NT2/D1 (cell line): ENCODE measurements around the gene NDC80.

Source experiments
- DNase-seq: peaks from one replicate; pipeline ENCODE4 v3.0.0-alpha.2; 2011; ENCODE audit warnings: low read depth, low spot score
- H3K27me3 ChIP-seq: 2 replicates; pipeline ENCODE4 v1.6.0; 2011; ENCODE audit warnings: mild to moderate bottlenecking; ENCODE audit not compliant: insufficient read length, insufficient read depth
- H3K36me3 ChIP-seq: 2 replicates; pipeline ENCODE4 v1.6.1; 2011; ENCODE audit warnings: mild to moderate bottlenecking, low read length, mixed read lengths; ENCODE audit not compliant: insufficient read depth, insufficient read length
- H3K4me1 ChIP-seq: 2 replicates; pipeline ENCODE4 v1.5.1; 2011; ENCODE audit not compliant: insufficient read depth, insufficient read length
- H3K4me3 ChIP-seq: 2 replicates; pipeline ENCODE4 v1.5.1; 2011; ENCODE audit warnings: low read depth; ENCODE audit not compliant: insufficient read length
- H3K9ac ChIP-seq: 2 replicates; pipeline ENCODE4 v1.6.0; 2011; ENCODE audit warnings: low read depth; ENCODE audit not compliant: insufficient read length
- H3K9me3 ChIP-seq: 2 replicates; pipeline ENCODE4 v1.5.1; 2011; ENCODE audit warnings: mild to moderate bottlenecking, low read length; ENCODE audit not compliant: insufficient read depth
- SUZ12 ChIP-seq: IDR thresholded peaks from 2 replicates; pipeline ENCODE4 v1.6.1; 2011; ENCODE audit not compliant: insufficient read length, insufficient read depth; ENCODE audit errors: extremely low read depth
- YY1 ChIP-seq: IDR thresholded peaks from 2 replicates; pipeline ENCODE4 v1.6.1; 2011; ENCODE audit not compliant: insufficient read length, insufficient read depth
- ZNF274 ChIP-seq: IDR thresholded peaks from 2 replicates; pipeline ENCODE4 v1.6.1; 2011; ENCODE audit warnings: mild to moderate bottlenecking, low read depth, low read length

Gene NDC80

GRCh38 chr18:2629003-2629402, 57.6 kb downstream of the NDC80 start:
- no peaks in the 10 kb centered on the region for H3K27me3 ChIP-seq
- H3K36me3 ChIP-seq: no peaks in the 10 kb centered on the region
- DNase-seq: no peak
- TF ChIP-seq ZNF274: no peak
- no peak for TF ChIP-seq YY1
- no peak for TF ChIP-seq SUZ12
- H3K9me3 ChIP-seq: no peaks in the 10 kb centered on the region; the same call in none of the 2 replicates
- H3K4me3 ChIP-seq: no peak overlapping the region
- no peak overlapping the region for H3K9ac ChIP-seq
- H3K4me1 ChIP-seq: no peaks in the 10 kb centered on the region

GRCh38 chr18:2635586-2635985, 64.2 kb downstream of the NDC80 start:
- H3K9me3 ChIP-seq: no peaks in the 10 kb centered on the region; the same call in none of the 2 replicates
- H3K4me3 ChIP-seq: no peak overlapping the region
- no peaks in the 10 kb centered on the region for H3K4me1 ChIP-seq
- H3K36me3 ChIP-seq: no peaks in the 10 kb centered on the region
- no peaks in the 10 kb centered on the region for H3K27me3 ChIP-seq
- no peak for DNase-seq
- no peak for TF ChIP-seq SUZ12
- no peak for TF ChIP-seq ZNF274
- TF ChIP-seq YY1: no peak
- no peak overlapping the region for H3K9ac ChIP-seq

- Histone ChIP-seq H3K36me3 (no peaks in the 10 kb centered on the region), H3K9me3 (no peaks in the 10 kb centered on the region; the same call in none of the 2 replicates), H3K9ac (no peak overlapping the region), H3K4me3 (no peak overlapping the region), H3K4me1 (no peaks in the 10 kb centered on the region), H3K27me3 (no peaks in the 10 kb centered on the region)
- no peak for DNase-seq
- TF ChIP-seq ZNF274: no peak
- no peak for TF ChIP-seq SUZ12
- TF ChIP-seq YY1: no peak
Measured at GRCh38 chr18:2636126-2636631, 64.8 kb downstream of the NDC80 start.

- H3K4me1 ChIP-seq: no peaks in the 10 kb centered on the region
- no peak for DNase-seq
- no peak overlapping the region for H3K9ac ChIP-seq
- H3K27me3 ChIP-seq: no peaks in the 10 kb centered on the region
- TF ChIP-seq YY1: no peak
- TF ChIP-seq ZNF274: no peak
- no peak for TF ChIP-seq SUZ12
- no peaks in the 10 kb centered on the region for H3K9me3 ChIP-seq
- no peaks in the 10 kb centered on the region for H3K36me3 ChIP-seq
- H3K4me3 ChIP-seq: no peak overlapping the region
Measured at GRCh38 chr18:2641638-2642037, 70.3 kb downstream of the NDC80 start.

- no peaks in the 10 kb centered on the region for H3K36me3 ChIP-seq
- no peaks in the 10 kb centered on the region for H3K4me1 ChIP-seq
- no peak for TF ChIP-seq ZNF274
- TF ChIP-seq YY1: no peak
- no peak for TF ChIP-seq SUZ12
- no peaks in the 10 kb centered on the region for H3K9me3 ChIP-seq
- H3K27me3 ChIP-seq: no peaks in the 10 kb centered on the region
- DNase-seq: no peak
- H3K4me3 ChIP-seq: no peak overlapping the region
- H3K9ac ChIP-seq: no peak overlapping the region
Measured at GRCh38 chr18:2642771-2643170, 71.4 kb downstream of the NDC80 start.

GRCh38 chr18:2644535-2644934, 73.2 kb downstream of the NDC80 start:
- DNase-seq: no peak
- Histone ChIP-seq H3K9me3 (no peaks in the 10 kb centered on the region), H3K27me3 (no peaks in the 10 kb centered on the region), H3K4me3 (no peak overlapping the region), H3K36me3 (no peaks in the 10 kb centered on the region), H3K4me1 (peaks cover 2% of the 10 kb centered on the region), H3K9ac (no peak overlapping the region)
- TF ChIP-seq YY1 (no peak), ZNF274 (no peak), SUZ12 (no peak)

GRCh38 chr18:2651981-2652380, 80.6 kb downstream of the NDC80 start:
- H3K9ac ChIP-seq: no peak overlapping the region
- DNase-seq: no peak
- no peaks in the 10 kb centered on the region for H3K9me3 ChIP-seq
- no peak overlapping the region for H3K4me3 ChIP-seq
- no peaks in the 10 kb centered on the region for H3K27me3 ChIP-seq
- TF ChIP-seq SUZ12 (no peak), YY1 (no peak), ZNF274 (no peak)
- H3K36me3 ChIP-seq: no peaks in the 10 kb centered on the region
- peaks cover 2% of the 10 kb centered on the region for H3K4me1 ChIP-seq

GRCh38 chr18:2653467-2653866, 82.1 kb downstream of the NDC80 start:
- H3K36me3 ChIP-seq: no peaks in the 10 kb centered on the region
- no peaks in the 10 kb centered on the region for H3K9me3 ChIP-seq
- TF ChIP-seq SUZ12: no peak
- no peak for TF ChIP-seq YY1
- no peak for TF ChIP-seq ZNF274
- no peak for DNase-seq
- no peaks in the 10 kb centered on the region for H3K27me3 ChIP-seq
- peaks cover 2% of the 10 kb centered on the region for H3K4me1 ChIP-seq
- H3K4me3 ChIP-seq: no peak overlapping the region
- no peak overlapping the region for H3K9ac ChIP-seq
